AG04449 (cell line): Measurements from ENCODE around the gene ITPRID1.

Experiments used
- CTCF ChIA-PET: fragments of 350-600 bp; formaldehyde crosslinking; extraction: SDS; loops from one replicate; lab custom pipeline; 2021; ENCODE audit warnings: antibody characterized with exemption; lab: Yijun Ruan, JAX
- POLR2A ChIA-PET: fragments of 400-600, 350-600 bp; formaldehyde crosslinking; extraction: SDS; loops from one replicate; lab custom pipeline; 2020; ENCODE audit warnings: antibody characterized with exemption, inconsistent platforms; lab: Yijun Ruan, JAX
- DNase-seq: peaks from one replicate; pipeline ENCODE4 v3.0.0-alpha.2; 2010; ENCODE audit warnings: low read depth, low spot score
- H3K4me3 ChIP-seq: 2 replicates; pipeline ENCODE4 v1.5.1; 2011; ENCODE audit warnings: low read depth, mild to moderate bottlenecking, control low read depth, low read length
- CTCF ChIP-seq: IDR thresholded peaks from one replicate; pipeline ENCODE4 v1.5.1; 2011; ENCODE audit warnings: mild to moderate bottlenecking, moderate library complexity, low read length, control low read depth, inconsistent platforms; ENCODE audit not compliant: insufficient read depth; ENCODE audit errors: missing control alignments

Gene ITPRID1

GRCh38 chr7:31702354-31702753, 188.5 kb downstream of the ITPRID1 start:
- CTCF ChIA-PET: no interaction called here
- no peak overlapping the region for H3K4me3 ChIP-seq
- POLR2A ChIA-PET: no interaction called here
- TF ChIP-seq CTCF: no peak
- no peak for DNase-seq

GRCh38 chr7:31705377-31705776, 191.5 kb downstream of the ITPRID1 start:
- ChIA-PET POLR2A (no interaction called here), CTCF (no interaction called here)
- no peak for TF ChIP-seq CTCF
- H3K4me3 ChIP-seq: no peak overlapping the region
- no peak for DNase-seq

GRCh38 chr7:31707089-31707488, 193.2 kb downstream of the ITPRID1 start:
- CTCF ChIA-PET: no interaction called here
- no peak overlapping the region for H3K4me3 ChIP-seq
- no peak for DNase-seq
- POLR2A ChIA-PET: no interaction called here
- TF ChIP-seq CTCF: no peak
